DOHH2 (cell line): ENCODE measurements around the gene TCF12.

Experiments used
- H3F3A ChIP-seq: fragments of 200-600 bp; sonication (generic), shearing (Covaris generic); 2 replicates; pipeline ENCODE4 v1.6.0; 2016; ENCODE audit warnings: antibody characterized with exemption, mild to moderate bottlenecking; ENCODE audit not compliant: control insufficient read depth, insufficient read depth
- H3K27ac ChIP-seq: fragments of 200-600 bp; sonication (generic); 2 replicates; pipeline ENCODE4 v1.5.1; 2014; ENCODE audit warnings: low read depth, mild to moderate bottlenecking, low read length, moderate library complexity
- H3K27me3 ChIP-seq: fragments of 200-600 bp; sonication (generic); 2 replicates; pipeline ENCODE4 v1.6.1; 2014; ENCODE audit warnings: mild to moderate bottlenecking, low read length, mixed read lengths; ENCODE audit not compliant: control insufficient read depth
- H3K36me3 ChIP-seq: fragments of 200-600 bp; sonication (generic); 2 replicates; pipeline ENCODE4 v1.6.1; 2014; ENCODE audit warnings: mild to moderate bottlenecking, low read length, moderate library complexity, mixed read lengths; ENCODE audit not compliant: control insufficient read depth
- H3K4me1 ChIP-seq: fragments of 200-600 bp; sonication (generic); 2 replicates; pipeline ENCODE4 v1.6.1; 2014; ENCODE audit warnings: mild to moderate bottlenecking, low read length, mixed read lengths; ENCODE audit not compliant: control insufficient read depth
- H3K4me2 ChIP-seq: fragments of 200-600 bp; sonication (generic); 2 replicates; pipeline ENCODE4 v1.6.0; 2014; ENCODE audit warnings: mild to moderate bottlenecking, low read length, moderate library complexity
- H3K4me3 ChIP-seq: fragments of 200-600 bp; sonication (generic); 2 replicates; pipeline ENCODE4 v1.5.1; 2014; ENCODE audit warnings: mild to moderate bottlenecking, low read length, mixed read lengths
- H3K79me2 ChIP-seq: fragments of 200-600 bp; sonication (generic); 2 replicates; pipeline ENCODE4 v1.6.1; 2014; ENCODE audit warnings: mild to moderate bottlenecking, low read length, mixed read lengths; ENCODE audit not compliant: control insufficient read depth
- H3K9me2 ChIP-seq: fragments of 200-600 bp; sonication (generic); replicated peaks from 2 replicates; pipeline ENCODE4 v1.6.1; 2014; ENCODE audit warnings: mild to moderate bottlenecking, low read length, mixed read lengths; ENCODE audit not compliant: control insufficient read depth
- H3K9me3 ChIP-seq: fragments of 200-600 bp; sonication (generic); 2 replicates; pipeline ENCODE4 v1.6.1; 2014; ENCODE audit warnings: antibody characterized with exemption, low read length, mixed read lengths; ENCODE audit not compliant: control insufficient read depth, insufficient read depth
- H4K20me1 ChIP-seq: fragments of 200-600 bp; sonication (generic); 2 replicates; pipeline ENCODE4 v1.6.0; 2014; ENCODE audit warnings: low read depth, mild to moderate bottlenecking, antibody characterized with exemption, low read length, moderate library complexity; ENCODE audit not compliant: control insufficient read depth, insufficient read depth
- CTCF ChIP-seq: fragments of 200-600 bp; sonication (generic); IDR thresholded peaks from one replicate; pipeline ENCODE4 v1.5.1; 2014; ENCODE audit warnings: antibody characterized with exemption, mild to moderate bottlenecking, low read depth, low read length; ENCODE audit not compliant: poor library complexity, severe bottlenecking
- EZH2phosphoT487 ChIP-seq: fragments of 200-600 bp; sonication (generic); IDR thresholded peaks from 2 replicates; pipeline ENCODE4 v1.6.1; 2017; ENCODE audit warnings: borderline replicate concordance, mild to moderate bottlenecking, antibody characterized with exemption, low read length, moderate library complexity, mixed read lengths

Gene TCF12

GRCh38 chr15:57215326-57215725 is 296.9 kb downstream of the TCF12 start:
- Histone ChIP-seq H4K20me1 (0 out of 2 replicates have a peak, but pooled peaks cover 4% of the 10 kb centered on the region), H3K36me3 (no peaks in the 10 kb centered on the region), H3K4me3 (no peak overlapping the region), H3K27me3 (no peaks in the 10 kb centered on the region), H3K27ac (no peak overlapping the region), H3K4me2 (no peak overlapping the region), H3K9me2 (no peaks in the 10 kb centered on the region), H3K79me2 (peaks cover 7% of the 10 kb centered on the region), H3F3A (no peaks in the 10 kb centered on the region), H3K9me3 (no peaks in the 10 kb centered on the region), H3K4me1 (peaks cover 18% of the 10 kb centered on the region)
- no peak for TF ChIP-seq EZH2phosphoT487
- no peak for TF ChIP-seq CTCF

GRCh38 chr15:57215881-57216280 is 297.4 kb downstream of the TCF12 start:
- no peaks in the 10 kb centered on the region for H3K9me3 ChIP-seq
- no peaks in the 10 kb centered on the region for H3K9me2 ChIP-seq
- H3K4me3 ChIP-seq: no peak overlapping the region
- no peaks in the 10 kb centered on the region for H3K27me3 ChIP-seq
- no peaks in the 10 kb centered on the region for H3K36me3 ChIP-seq
- no peak for TF ChIP-seq CTCF
- H4K20me1 ChIP-seq: 0 out of 2 replicates have a peak, but pooled peaks cover 4% of the 10 kb centered on the region
- H3K4me2 ChIP-seq: no peak overlapping the region
- H3F3A ChIP-seq: no peaks in the 10 kb centered on the region
- H3K4me1 ChIP-seq: peaks cover 18% of the 10 kb centered on the region
- H3K27ac ChIP-seq: no peak overlapping the region
- H3K79me2 ChIP-seq: peaks cover 7% of the 10 kb centered on the region

DNA sequence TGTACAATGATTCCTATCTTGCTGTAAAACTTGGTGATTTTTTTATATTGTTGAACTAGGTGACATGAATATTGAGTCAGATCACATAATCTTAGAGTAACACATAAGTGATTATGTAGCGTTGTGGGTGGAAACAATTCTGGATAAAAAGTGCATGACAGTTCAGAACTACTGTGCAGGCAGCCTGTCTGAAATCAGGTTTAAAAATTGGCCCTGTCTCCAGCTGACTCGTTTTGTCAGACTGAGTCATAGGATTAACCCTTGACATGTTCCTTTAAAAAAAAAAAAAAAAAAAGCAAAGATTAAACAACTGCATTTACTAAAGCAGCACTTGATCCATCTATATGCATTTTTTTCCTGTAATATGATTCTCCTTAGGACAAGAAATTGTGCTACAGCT is 297.8 kb downstream of the TCF12 start:
- peaks cover 18% of the 10 kb centered on the region for H3K4me1 ChIP-seq
- no peak overlapping the region for H3K27ac ChIP-seq
- H3K9me3 ChIP-seq: no peaks in the 10 kb centered on the region
- no peaks in the 10 kb centered on the region for H3F3A ChIP-seq
- H3K4me2 ChIP-seq: no peak overlapping the region
- peaks cover 7% of the 10 kb centered on the region for H3K79me2 ChIP-seq
- 0 out of 2 replicates have a peak, but pooled peaks cover 4% of the 10 kb centered on the region for H4K20me1 ChIP-seq
- no peak overlapping the region for H3K4me3 ChIP-seq
- H3K9me2 ChIP-seq: no peaks in the 10 kb centered on the region
- H3K36me3 ChIP-seq: no peaks in the 10 kb centered on the region
- H3K27me3 ChIP-seq: no peaks in the 10 kb centered on the region
- TF ChIP-seq EZH2phosphoT487 (no peak), CTCF (no peak)
